ENCODE data around the gene RSPH1.

The RSPH1 gene

DNA sequence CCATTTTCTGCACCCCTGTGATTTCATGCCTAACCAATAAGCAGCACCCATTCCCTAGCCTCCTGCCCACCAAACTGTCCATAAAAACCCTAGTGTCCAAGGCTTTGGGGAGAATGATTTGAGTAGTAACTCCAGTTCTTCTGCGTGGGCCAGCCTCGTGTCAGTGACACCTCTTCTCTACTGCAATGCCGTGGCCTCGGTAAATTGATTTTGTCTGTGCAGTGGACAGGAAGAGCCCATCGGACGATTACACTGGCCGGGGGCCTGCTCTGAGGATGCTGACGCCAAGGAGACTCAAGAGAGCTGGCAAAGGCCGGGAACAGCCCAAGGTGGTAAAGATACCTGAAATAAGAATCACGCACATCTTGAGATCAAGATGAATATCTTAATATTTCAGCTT, 29.3 kb downstream of the RSPH1 start:
- no peak for DNase-seq (ENCODE audit: low spot score)

DNA sequence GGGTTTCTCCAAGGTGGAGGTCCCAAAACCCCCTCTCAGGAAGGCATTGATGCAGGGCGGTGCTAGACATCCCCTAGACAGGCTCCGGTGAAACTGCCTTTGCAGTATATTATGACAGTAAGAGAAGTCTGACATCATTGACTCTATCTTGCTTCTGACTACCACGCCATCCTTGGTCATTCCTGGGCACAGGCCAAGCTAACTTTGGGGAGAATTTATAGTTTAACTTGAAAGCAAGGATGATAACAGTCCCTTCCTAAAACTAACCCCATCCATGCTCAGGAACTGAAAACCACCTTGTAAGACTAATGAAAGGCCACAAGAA, 30.3 kb downstream of the RSPH1 start:
- no peak for DNase-seq (ENCODE audit: low spot score)

DNA sequence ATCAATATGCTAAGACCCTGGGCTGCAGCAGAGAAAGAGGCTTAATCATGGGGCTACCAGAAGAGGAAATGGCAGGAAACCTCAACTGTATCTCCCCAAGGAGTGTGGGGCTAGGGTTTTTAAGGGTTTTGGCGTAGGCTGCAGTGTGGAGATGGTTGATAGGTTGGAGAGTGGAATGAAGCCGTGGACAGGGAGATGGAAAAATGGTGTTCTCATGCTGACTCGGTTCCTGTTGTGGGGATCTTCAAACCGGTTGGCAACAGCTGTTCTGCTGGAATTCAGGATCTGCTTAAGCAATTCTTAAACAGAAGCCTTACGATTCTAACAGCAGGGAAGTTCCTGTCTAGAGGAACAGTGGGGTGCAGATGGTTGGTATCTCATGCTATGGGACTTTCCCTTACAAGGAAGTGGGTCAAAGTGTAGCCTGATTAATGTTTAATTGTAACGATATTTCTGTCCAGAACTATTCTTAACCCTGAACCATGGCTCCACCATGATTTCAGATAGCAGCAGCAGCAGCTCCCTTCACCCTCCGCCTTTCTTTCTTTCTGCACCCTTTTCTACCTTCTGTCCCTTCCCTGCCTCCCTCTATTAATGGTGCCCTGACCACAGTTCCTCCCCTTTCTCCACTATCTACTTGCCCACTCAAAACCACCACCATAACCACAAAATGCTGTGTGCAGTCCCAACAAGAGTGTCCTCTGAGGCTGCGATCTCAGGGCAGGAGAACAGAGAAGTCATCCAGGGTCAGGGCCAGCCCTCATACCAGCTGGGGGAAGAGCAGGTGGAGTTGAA, 30.8 kb downstream of the RSPH1 start:
- DNase-seq (ENCODE audit: low spot score) = no peak

DNA sequence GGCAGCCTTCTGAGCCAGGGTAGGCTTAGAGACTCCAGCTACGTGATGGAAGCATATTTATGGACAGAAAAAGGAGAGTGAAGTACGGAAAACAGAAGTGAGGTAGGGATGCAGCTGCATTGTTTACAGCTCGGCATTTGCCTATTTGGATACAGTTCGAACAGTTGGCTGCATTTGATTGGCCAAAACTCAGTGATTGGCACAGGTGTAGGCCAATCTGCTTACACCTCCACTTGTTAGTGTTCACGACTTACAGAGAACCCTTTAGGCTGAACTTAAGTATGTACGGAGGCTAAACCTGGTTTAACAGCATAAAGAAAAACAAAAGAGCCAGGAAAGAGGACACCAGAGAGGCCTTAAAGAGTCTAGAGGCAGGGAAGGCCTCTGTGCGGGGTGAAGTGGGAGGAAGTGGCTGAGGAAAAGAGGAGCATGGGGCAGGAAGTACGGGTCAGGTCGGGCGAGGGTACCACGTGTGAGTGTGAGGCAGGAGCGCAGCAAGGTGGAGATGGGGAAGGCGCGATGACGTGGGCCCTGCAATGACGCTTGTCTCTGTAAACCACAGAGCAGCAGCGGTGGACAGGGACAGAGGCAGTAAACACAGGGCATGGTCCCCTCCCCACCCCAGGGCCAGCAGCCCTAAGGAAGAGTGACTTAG, 32.0 kb downstream of the RSPH1 start:
- DNase-seq (ENCODE audit: low spot score) = no peak

DNA sequence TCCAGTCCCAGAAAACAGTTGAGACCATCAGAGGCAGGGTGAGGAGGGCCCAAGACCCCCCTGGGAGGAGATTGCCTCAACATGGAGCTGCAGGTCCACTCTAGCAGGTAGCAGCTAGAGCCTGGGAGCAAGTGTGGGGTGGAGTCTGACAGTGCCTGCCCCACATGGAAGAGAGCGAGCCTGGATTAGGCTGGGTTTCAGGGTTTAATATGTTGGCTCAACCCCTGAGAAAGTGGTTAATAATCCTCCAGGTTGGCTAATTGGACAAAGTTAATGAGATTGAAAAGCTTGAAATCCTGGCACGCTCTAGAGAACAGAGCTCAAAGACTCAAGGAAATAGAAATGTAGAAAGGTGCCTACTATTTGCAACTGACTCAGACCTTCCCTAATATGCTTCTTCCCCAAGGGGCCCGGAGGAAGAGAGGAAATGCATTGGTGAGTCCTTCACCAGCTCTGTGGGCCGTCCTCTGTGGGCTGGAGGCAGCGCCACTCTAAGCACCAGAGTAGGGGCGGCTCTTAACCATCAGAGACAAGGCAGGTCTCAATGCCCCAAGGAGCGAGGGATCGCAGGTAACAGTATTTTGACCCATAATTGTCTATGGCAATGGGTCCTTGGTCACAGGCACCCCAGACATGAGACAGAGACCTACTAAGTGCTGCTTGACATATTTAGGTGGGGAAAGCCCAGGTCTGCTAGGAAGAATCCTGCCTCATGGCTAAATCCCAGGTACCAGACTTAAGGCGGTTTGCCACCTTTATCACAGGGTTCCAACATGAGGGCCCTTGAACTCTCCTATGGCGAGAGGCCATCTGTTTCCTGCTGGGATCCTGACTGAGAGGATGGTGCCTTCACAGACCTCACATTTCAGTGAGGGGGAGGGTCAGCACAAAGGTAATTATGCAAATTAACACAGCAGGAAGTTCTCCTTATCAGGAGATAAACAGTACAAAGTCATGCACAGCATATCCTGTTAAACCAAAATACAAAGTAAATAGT, 33.8 kb downstream of the RSPH1 start:
- no peak for DNase-seq (ENCODE audit: low spot score)

GRCh38 chr21:42461185-42461520, 34.9 kb downstream of the RSPH1 start:
- no peak for DNase-seq (ENCODE audit: low spot score)

DNA sequence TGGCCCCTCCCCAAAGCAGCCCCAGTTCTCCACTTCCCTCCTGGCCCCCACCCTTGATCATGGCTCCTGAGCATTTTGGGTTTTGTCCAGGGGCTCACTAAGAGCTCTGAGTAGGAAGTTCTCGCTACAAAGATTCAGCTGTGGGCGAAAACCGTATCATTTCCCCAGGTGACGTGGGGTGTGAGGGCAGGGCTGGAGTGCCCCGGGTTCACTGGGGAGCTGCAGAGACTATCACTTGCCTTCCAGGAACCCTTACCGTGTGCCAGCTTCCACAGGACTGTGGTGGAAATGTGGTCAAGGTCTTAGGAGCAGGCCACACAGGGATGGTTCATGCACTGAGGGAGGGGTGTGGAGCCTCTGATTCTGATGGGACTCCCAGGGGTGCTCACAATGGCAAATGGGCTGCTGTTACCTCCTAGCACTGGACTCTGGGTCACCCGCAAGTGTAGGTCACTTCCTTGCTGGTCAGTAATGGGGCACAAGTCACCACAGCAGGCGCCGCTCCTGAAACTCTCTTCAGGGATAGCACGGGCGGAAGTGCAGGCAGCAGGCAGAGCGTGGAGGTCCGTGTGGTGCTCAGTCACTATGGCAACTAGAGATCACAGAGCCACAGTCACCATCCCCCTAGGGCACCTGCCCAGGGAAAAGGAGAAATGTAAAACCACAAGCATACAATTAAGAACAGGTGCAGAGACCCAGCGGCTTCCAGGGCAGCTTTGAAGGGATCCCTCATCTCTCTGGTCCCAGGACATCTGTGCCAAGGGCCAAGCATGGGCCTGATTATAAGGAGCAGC, 35.4 kb downstream of the RSPH1 start:
- DNase-seq (ENCODE audit: low spot score) = no peak

- no peak for DNase-seq (ENCODE audit: low spot score)
Measured at GRCh38 chr21:42459546-42460215, 36.3 kb downstream of the RSPH1 start.

DNA sequence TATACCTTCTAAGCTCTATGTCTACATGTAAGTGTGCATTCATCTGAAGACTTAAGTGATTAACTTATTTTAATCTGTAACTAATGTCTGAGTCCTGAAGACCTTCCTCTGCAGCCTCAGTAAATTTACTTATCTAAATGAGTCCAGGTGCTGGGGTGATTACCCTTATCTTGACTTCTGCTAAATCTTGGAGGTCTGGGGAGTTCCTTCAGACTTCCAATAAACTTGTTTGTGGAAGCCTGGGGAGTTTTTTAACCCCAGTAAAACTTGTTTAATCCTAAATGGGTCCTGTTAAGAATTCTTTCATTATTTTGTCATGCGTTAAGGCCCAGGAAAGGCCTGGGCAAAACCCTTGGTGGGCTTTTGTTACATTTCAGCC, 37.0 kb downstream of the RSPH1 start:
- DNase-seq (ENCODE audit: low spot score) = no peak

- no peak for DNase-seq (ENCODE audit: low spot score)
Measured at GRCh38 chr21:42456457-42456856, 39.6 kb downstream of the RSPH1 start.

DNA sequence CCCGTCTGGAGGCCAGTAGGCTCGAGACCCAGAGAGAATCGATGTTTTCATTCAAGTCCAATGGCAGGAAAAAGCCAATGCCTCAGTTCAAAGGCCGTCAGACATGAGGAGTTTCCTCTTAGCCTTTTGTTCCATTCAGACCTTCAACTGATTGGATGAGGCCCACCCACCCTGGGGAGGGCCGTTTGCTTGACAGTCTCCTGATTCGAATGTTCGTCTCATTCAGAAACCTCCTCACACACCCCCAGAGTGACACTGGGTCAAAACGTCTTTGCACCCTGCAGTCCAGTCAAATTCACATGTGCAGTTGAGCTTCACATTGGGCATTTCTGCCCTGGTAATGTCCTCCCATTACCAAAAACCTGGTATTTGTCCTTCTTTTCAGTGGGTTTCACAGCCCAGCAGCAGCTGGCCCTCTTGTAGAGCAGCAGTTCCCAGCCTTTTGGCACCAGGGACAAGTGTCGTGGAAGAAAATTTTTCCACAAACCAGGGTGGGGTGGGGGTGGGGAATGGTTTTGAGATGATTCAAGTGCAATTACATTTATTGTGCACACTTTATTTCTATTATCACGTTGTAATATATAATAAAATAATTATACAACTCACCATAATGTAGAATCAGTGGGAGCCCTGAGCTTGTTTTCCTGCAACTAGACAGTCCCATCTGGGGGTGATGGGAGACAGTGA, 40.1 kb downstream of the RSPH1 start:
- DNase-seq (ENCODE audit: low spot score) = no peak

GRCh38 chr21:42455196-42455595, 40.8 kb downstream of the RSPH1 start:
- DNase-seq (ENCODE audit: low spot score) = no peak

- no peak for DNase-seq (ENCODE audit: low spot score)
Measured at GRCh38 chr21:42454786-42455185, 41.2 kb downstream of the RSPH1 start.

GRCh38 chr21:42453986-42454570, 41.9 kb downstream of the RSPH1 start:
- no peak for DNase-seq (ENCODE audit: low spot score)

DNA sequence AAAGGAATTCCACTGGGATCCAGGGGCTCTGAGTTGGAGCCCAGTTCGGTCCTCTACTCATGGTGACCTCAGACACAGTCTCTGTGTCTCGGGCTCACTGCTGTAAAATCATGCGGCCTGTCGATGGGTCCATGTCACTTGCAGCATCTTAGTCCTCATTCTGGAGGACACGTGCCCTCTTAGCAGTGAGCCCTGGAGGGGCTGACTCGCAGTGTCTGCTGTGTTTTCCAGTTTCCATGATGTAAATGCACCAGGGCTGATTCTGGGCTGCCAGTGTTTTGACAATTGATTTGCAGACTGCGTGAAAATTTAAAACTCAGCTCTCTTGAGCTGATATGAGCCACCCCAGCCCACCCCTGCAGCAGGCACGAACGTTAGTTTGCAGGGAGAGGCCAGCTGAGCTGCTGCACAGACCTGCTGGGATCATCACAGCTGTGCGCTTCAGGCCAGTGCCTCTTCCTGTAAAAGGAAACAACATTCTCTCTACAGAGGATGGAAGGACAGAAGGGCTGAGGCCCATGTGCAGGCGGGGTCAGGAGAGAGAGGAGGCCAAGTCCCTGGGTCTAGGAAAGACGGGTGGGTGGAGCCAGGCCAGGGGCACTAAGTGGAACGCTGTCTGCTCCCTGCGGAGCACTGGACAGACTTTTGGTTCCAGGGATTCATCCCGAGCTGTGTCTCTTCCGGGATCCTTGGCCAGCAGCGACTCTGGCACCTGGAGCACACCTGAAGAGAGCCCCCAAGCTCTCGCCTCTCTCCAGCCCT, 42.6 kb downstream of the RSPH1 start:
- no peak for DNase-seq (ENCODE audit: low spot score)

DNA sequence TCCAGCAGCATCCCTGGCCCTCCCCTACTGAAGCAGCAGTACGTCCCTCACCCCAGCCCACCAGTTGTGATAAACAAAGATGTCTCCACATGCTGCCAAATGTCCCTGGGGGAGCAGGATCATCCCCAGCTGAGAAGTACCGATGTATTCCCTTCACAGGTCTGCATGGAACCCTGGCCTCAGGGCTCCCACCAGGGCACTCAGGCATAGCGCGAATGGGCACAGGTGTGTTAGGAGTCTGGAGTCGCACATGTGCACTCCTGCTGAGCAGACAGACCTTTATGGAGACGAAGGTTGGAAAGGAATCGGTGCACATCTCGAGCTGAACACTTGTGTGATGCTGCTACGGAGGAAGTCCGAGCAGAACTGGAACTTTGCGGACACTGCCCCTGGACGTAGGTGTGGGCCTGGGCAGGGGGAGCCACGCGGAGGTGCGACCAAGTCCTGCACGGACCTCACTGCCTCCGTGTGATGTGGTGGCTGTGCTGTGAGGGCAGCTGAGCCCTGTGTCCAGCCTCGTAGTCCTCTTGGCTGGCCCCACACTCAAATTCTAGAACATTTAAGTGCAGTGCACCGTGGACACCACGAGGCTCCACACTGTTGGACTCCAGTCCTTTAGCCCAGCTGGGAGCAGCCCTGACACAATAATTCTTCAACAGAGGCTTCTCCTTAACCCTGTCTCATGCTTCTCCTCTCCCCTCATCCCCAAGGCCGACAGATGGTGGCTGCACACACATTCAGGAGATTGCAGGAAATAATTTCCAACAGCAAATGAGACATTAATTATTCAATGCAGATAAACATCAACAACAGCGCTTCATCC, 43.4 kb downstream of the RSPH1 start:
- no peak for DNase-seq (ENCODE audit: low spot score)

DNA sequence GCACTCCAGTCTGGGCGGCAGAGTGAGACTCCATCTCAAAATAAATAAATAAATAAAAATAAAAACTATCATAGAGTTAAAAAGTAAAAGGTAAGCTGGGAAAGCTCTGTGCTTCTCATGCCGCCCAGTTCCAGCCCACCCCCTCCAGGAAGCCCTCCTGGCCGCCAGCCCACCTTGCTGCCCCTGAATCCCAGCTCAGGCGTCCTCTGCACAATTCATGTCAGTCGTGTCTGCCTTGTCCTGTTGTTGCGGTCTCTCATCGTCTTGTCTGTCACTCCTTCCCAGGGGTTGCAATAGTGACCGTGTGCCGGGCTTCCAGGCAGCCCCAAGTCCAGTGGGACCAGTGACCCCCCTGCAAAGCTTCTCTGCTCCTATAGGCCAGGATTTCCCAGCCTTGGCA, 44.1 kb downstream of the RSPH1 start:
- DNase-seq (ENCODE audit: low spot score) = no peak

DNA sequence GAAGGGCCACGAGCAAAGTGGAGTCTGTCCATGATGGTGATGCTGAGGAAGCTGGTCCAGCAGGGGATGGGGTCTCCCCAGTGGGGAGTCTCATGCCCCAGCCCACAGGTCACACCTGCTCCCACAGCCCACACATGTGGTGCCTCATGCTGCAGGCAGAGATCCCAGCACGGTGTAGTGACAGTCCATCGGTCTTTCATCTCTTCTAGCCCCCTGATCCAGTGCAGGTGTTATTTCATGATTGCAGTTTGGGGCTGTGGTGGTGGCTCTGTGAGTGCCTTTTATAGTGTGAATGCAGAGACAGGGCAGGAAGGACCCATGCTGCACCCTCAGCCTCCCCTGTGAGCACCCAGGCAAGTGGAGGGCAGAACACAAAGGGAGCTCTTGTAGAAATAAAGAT, 47.3 kb downstream of the RSPH1 start:
- no peak for DNase-seq (ENCODE audit: low spot score)

GRCh38 chr21:42447732-42448131, 48.3 kb downstream of the RSPH1 start:
- no peak for DNase-seq (ENCODE audit: low spot score)
